Left ventricle myocardium inferior (tissue), 1 donor: Measurements from ENCODE around the gene ANKRD24. TPM values are rescaled to one million over a fixed set of nuclear protein-coding genes. Genes with fewer than 3 reads are reported as not detected.
A peak's percentile ranks its signal among the peaks of the same experiment; 100 is the strongest.

ENCODE experiments used
- DNase-seq: peaks from one replicate; pipeline ENCODE4 v3.0.0-alpha.2; 2020
- H3K27ac ChIP-seq: fragments of 200-600 bp; replicated peaks from 2 replicates; pipeline ENCODE4 v1.8.0; 2021
- H3K27me3 ChIP-seq: fragments of 200-600 bp; 2 replicates; pipeline ENCODE4 v1.8.0; 2021; ENCODE audit warnings: low read depth
- H3K36me3 ChIP-seq: fragments of 200-600 bp; 2 replicates; pipeline ENCODE4 v1.8.0; 2021
- H3K4me1 ChIP-seq: fragments of 200-600 bp; 2 replicates; pipeline ENCODE4 v1.8.0; 2021
- H3K4me3 ChIP-seq: fragments of 200-600 bp; 2 replicates; pipeline ENCODE4 v1.8.0; 2021; ENCODE audit warnings: mild to moderate bottlenecking, moderate library complexity
- H3K9me3 ChIP-seq: fragments of 200-600 bp; replicated peaks from 2 replicates; pipeline ENCODE4 v1.8.0; 2021
- intact Hi-C: fragments of 100-400 bp; cut with micrococcal nuclease; formaldehyde crosslinking; loops from one replicate; pipeline ENCODE4 v1.11.0; 2022
- total RNA-seq: library from RNA; stranded (reverse); fragmentation: NEBNext Ultra II Directional; extraction: Animal tissue kit (Norgen Biotek cat#: 25700); gene quantifications from one replicate; pipeline ENCODE4 v1.2.1, GENCODE V29; 2021
- TF ChIP-seq, protein P1 (sequence below): fragments of 200-600 bp; IDR thresholded peaks from 2 replicates; pipeline ENCODE4 v1.8.0; 2021; ENCODE audit warnings: antibody characterized with exemption, mild to moderate bottlenecking, borderline replicate concordance
- donor health status: DM: no; HTN: yes; CAD: no; lungs with severe emphysema.

ANKRD24 gene
- total RNA-seq, 1 donor from 2014 or later: 0.22 TPM

DNA sequence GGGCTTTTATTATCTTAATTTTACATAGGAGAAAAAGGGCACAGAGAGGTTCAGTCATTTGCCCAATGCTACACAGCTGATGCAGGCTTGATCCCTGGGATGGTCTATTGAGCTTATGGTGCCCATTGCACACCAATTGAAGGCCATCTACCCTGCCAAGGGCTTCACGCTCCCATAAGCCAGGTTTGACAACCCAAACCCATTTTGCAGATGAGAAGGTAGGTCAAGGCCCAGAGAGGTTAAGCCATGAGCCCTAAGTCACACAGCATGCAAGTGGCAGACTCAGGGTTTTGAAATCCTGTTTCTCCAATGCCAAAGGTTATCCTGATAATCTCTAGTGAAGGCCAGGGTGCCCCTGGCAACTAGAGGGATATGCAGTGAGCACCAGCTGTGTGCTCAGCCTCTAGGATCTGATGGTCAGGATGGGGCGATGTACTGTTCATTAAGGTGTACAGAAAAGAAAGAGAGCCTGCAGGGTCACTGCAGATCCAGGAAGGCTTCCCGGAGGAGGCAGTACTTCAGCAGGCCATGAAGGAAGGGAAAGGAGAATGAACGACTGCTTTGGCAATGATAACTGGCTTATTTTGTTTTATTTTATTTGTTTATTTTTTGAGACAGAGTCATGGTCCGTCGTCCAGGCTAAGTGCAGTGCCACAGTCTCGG is 20.9 kb upstream of the ANKRD24 start:
- intact Hi-C loops: no loop called here
- TF ChIP-seq, protein P1, sequence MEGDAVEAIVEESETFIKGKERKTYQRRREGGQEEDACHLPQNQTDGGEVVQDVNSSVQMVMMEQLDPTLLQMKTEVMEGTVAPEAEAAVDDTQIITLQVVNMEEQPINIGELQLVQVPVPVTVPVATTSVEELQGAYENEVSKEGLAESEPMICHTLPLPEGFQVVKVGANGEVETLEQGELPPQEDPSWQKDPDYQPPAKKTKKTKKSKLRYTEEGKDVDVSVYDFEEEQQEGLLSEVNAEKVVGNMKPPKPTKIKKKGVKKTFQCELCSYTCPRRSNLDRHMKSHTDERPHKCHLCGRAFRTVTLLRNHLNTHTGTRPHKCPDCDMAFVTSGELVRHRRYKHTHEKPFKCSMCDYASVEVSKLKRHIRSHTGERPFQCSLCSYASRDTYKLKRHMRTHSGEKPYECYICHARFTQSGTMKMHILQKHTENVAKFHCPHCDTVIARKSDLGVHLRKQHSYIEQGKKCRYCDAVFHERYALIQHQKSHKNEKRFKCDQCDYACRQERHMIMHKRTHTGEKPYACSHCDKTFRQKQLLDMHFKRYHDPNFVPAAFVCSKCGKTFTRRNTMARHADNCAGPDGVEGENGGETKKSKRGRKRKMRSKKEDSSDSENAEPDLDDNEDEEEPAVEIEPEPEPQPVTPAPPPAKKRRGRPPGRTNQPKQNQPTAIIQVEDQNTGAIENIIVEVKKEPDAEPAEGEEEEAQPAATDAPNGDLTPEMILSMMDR: no peak
- Histone ChIP-seq H3K4me3 (no peak overlapping the region), H3K4me1 (no peaks in the 10 kb centered on the region), H3K9me3 (no peaks in the 10 kb centered on the region), H3K36me3 (no peaks in the 10 kb centered on the region), H3K27me3 (peaks cover 68% of the 10 kb centered on the region), H3K27ac (no peak overlapping the region)
- no peak for DNase-seq

DNA sequence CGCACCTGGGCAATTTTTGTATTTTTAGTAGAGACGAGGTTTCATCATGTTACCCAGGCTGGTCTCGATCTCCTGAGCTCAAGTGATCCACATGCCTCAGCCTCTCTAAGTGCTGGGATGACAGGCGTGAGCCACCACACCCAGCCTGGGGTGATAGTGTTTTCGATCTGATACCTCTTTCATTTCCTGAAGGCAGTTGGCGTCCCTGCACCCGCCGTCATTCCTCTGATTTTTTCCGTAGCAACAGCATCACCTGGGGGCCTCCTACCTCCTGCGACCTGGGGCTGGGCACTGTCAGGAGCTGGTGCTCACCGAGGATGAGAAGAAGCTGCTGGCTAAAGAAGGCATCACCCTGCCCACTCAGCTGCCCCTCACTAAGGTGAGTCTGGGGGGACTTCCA is 18.2 kb upstream of the ANKRD24 start:
- intact Hi-C loops: no loop called here
- TF ChIP-seq, protein P1: no peak
- no peaks in the 10 kb centered on the region for H3K4me1 ChIP-seq
- H3K36me3 ChIP-seq: no peaks in the 10 kb centered on the region
- peaks cover 71% of the 10 kb centered on the region for H3K27me3 ChIP-seq
- H3K27ac ChIP-seq: no peak overlapping the region
- H3K4me3 ChIP-seq: no peak overlapping the region
- no peak for DNase-seq
- H3K9me3 ChIP-seq: no peaks in the 10 kb centered on the region

DNA sequence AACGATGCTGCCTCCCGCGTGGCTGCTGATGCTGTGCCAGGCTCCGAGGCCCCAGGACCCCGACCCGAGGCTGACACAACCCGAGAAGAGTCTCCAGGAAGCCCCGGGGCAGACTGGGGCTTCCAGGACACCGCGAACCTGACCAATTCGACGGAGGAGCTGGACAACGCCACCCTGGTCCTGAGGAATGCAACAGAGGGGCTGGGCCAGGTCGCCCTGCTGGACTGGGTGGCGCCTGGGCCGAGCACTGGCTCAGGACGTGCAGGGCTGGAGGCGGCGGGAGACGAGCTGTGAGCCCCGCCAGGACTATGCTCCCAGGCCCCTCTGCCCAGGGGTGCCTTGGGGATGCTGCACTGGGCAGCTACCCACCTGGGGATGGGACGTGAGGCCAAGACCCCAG is 10.8 kb upstream of the ANKRD24 start:
- TF ChIP-seq, protein P1: no peak
- H3K4me1 ChIP-seq: peaks cover 6% of the 10 kb centered on the region
- intact Hi-C loops: no loop called here
- peaks cover 46% of the 10 kb centered on the region for H3K27me3 ChIP-seq
- H3K36me3 ChIP-seq: peaks cover 22% of the 10 kb centered on the region
- H3K27ac ChIP-seq: no peak overlapping the region
- H3K9me3 ChIP-seq: no peaks in the 10 kb centered on the region
- H3K4me3 ChIP-seq: no peak overlapping the region
- no peak for DNase-seq

DNA sequence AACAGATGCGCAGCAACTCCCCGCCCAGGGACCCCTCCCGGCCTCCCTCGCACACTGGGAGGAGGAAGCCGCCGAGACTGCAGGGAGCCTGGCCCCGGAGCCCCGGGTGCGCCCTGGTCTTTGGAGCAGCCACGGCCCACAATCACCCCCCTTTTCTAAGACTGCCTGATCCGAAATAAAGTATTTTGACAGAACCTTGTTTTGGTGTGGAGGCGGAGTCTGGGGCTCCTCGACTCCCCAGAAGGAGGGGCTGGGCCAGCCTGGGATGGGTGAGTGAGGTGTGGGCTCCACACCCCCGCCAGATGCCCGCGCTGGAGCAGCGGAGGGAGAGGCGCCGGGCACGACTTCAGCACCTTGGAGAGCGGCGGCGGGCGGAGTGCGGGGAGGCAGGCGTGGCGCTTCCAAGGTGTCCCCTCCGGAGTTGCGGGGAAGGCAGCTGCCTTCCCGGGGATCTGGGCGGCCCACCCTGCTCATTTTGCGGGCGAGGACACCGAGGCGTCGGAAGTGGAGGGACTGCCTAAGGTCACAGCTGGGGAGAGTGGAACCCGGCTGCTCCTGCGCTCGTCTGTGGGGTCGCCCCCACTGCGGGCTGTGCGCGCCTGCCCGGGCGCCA is 9.5 kb upstream of the ANKRD24 start:
- Histone ChIP-seq H3K27ac (no peak overlapping the region), H3K9me3 (no peaks in the 10 kb centered on the region), H3K4me3 (no peak overlapping the region), H3K36me3 (peaks cover 32% of the 10 kb centered on the region), H3K27me3 (peaks cover 41% of the 10 kb centered on the region), H3K4me1 (peaks cover 6% of the 10 kb centered on the region)
- DNase-seq: peak; percentile 47
- TF ChIP-seq, protein P1: no peak
- intact Hi-C loops: no loop called here

DNA sequence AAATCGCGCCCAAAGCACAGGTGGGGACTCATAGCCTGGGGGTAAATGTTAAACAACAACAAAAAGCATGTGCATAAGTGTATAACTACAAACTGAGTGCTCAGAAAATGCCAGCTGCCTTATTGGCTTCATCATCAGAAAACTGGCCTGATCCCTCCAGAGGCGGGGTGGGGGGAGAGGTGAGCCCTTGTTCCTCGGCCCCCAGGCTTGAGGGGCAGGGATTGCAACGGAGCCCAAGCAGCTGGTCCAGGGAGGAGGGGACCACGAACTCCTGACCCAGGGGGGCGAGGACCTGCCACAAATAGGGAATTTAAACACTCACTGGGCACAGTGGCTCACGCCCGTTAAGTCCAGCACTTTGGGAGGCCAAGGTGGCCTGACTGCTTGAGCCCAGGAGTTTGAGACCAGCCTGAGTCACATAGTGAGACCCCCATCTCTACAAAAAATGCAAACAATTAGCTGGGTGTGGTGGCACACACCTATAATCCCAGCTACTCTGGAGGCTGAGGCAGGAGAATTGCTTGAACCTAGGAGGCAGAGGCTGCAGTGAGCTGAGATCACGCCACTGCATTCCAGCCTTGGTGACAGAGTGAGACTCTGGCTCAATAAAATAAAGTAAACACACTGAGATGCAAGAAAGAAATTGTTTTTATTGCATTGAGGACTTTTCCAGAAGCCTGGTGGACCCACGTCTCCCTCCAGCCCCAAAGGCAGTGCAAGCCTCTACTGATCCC is 8.8 kb upstream of the ANKRD24 start:
- no peaks in the 10 kb centered on the region for H3K9me3 ChIP-seq
- intact Hi-C loops: no loop called here

More for the DNA sequence above, 8.8 kb upstream of the ANKRD24 start:
- peaks cover 39% of the 10 kb centered on the region for H3K36me3 ChIP-seq
- peaks cover 34% of the 10 kb centered on the region for H3K27me3 ChIP-seq
- TF ChIP-seq, protein P1: no peak
- peaks cover 6% of the 10 kb centered on the region for H3K4me1 ChIP-seq
- H3K27ac ChIP-seq: no peak overlapping the region
- H3K4me3 ChIP-seq: no peak overlapping the region
- no peak for DNase-seq
